Neutrophil (primary cell): ENCODE data around the gene SH3RF3.

Experiments used
- H3K27ac ChIP-seq: fragments of 200-600 bp; sonication (generic); 2 replicates; pipeline ENCODE4 v1.5.1; 2016; ENCODE audit warnings: mild to moderate bottlenecking, moderate library complexity
- H3K27me3 ChIP-seq: fragments of 200-600 bp; sonication (generic); 2 replicates; pipeline ENCODE4 v1.6.0; 2016; ENCODE audit warnings: mild to moderate bottlenecking
- H3K36me3 ChIP-seq: fragments of 200-600 bp; sonication (generic); 2 replicates; pipeline ENCODE4 v1.5.1; 2017
- H3K4me1 ChIP-seq, 2 experiments: fragments of 200-600 bp in 1 of 2; sonication (generic) in 1 of 2; 1 replicate in 1 of 2; 2 replicates in 1 of 2; pipeline versions ENCODE4 v1.5.1 to v1.6.1; 2013 to 2016; ENCODE audit warnings: low read depth in 1 of 2, low read length in 1 of 2, mild to moderate bottlenecking in 1 of 2, moderate library complexity in 1 of 2; ENCODE audit not compliant: control insufficient read depth in 1 of 2, insufficient read depth in 1 of 2
- H3K4me3 ChIP-seq, 2 experiments: fragments of 200-600 bp in 1 of 2; sonication (generic) in 1 of 2; 1 replicate in 1 of 2; 2 replicates in 1 of 2; pipeline ENCODE4 v1.5.1; 2013 to 2016; ENCODE audit warnings: low read depth in 1 of 2, low read length in 1 of 2, mild to moderate bottlenecking in 1 of 2, moderate library complexity in 1 of 2
- H3K9me3 ChIP-seq: fragments of 200-600 bp; sonication (generic); 2 replicates; pipeline ENCODE4 v1.5.1; 2016
- CTCF ChIP-seq: fragments of 200-600 bp; sonication (generic); IDR thresholded peaks from 2 replicates; pipeline ENCODE4 v1.5.1; 2016; ENCODE audit warnings: antibody characterized with exemption

The SH3RF3 gene

GRCh38 chr2:109380502-109381326, 251.7 kb downstream of the SH3RF3 start:
- Histone ChIP-seq H3K27ac (no peak overlapping the region), H3K4me3 (no peak overlapping the region), H3K9me3 (no peaks in the 10 kb centered on the region), H3K27me3 (no peaks in the 10 kb centered on the region), H3K4me1 (no peaks in the 10 kb centered on the region), H3K36me3 (no peaks in the 10 kb centered on the region)
- no peak for TF ChIP-seq CTCF

GRCh38 chr2:109381327-109381820, 252.4 kb downstream of the SH3RF3 start:
- Histone ChIP-seq H3K27me3 (no peaks in the 10 kb centered on the region), H3K4me1 (no peaks in the 10 kb centered on the region), H3K4me3 (no peak overlapping the region), H3K36me3 (no peaks in the 10 kb centered on the region), H3K9me3 (no peaks in the 10 kb centered on the region), H3K27ac (no peak overlapping the region)
- no peak for TF ChIP-seq CTCF

GRCh38 chr2:109382226-109382895, 253.4 kb downstream of the SH3RF3 start:
- H3K4me1 ChIP-seq = no peaks in the 10 kb centered on the region
- no peaks in the 10 kb centered on the region for H3K36me3 ChIP-seq
- H3K4me3 ChIP-seq = no peak overlapping the region
- no peak overlapping the region for H3K27ac ChIP-seq
- no peaks in the 10 kb centered on the region for H3K9me3 ChIP-seq
- no peaks in the 10 kb centered on the region for H3K27me3 ChIP-seq
- no peak for TF ChIP-seq CTCF

GRCh38 chr2:109382951-109383350, 253.9 kb downstream of the SH3RF3 start:
- no peaks in the 10 kb centered on the region for H3K9me3 ChIP-seq
- H3K27me3 ChIP-seq = no peaks in the 10 kb centered on the region
- TF ChIP-seq CTCF = no peak
- no peaks in the 10 kb centered on the region for H3K36me3 ChIP-seq
- no peak overlapping the region for H3K27ac ChIP-seq
- no peaks in the 10 kb centered on the region for H3K4me1 ChIP-seq
- H3K4me3 ChIP-seq = no peak overlapping the region

- no peaks in the 10 kb centered on the region for H3K9me3 ChIP-seq
- no peak for TF ChIP-seq CTCF
- H3K4me3 ChIP-seq = no peak overlapping the region
- H3K4me1 ChIP-seq = no peaks in the 10 kb centered on the region
- no peak overlapping the region for H3K27ac ChIP-seq
- no peaks in the 10 kb centered on the region for H3K27me3 ChIP-seq
- no peaks in the 10 kb centered on the region for H3K36me3 ChIP-seq
These were observed 254.7 kb downstream of the SH3RF3 start for GRCh38 chr2:109383505-109384307.
